HEK293 (cell line): ENCODE data around the gene ARNT2.

Experiments
- CTCF ChIP-seq: fragments of 450-650 bp; formaldehyde crosslinking; IDR thresholded peaks from 2 replicates; pipeline ENCODE4 v1.5.1; 2016; ENCODE audit warnings: missing biosample characterization, missing genetic modification characterization
- ZIC2 ChIP-seq: fragments of 450-650 bp; formaldehyde crosslinking; IDR thresholded peaks from 2 replicates; pipeline ENCODE4 v1.5.1; 2016; ENCODE audit warnings: missing biosample characterization, missing genetic modification characterization
- ZNF23 ChIP-seq: fragments of 450-650 bp; formaldehyde crosslinking; IDR thresholded peaks from 2 replicates; pipeline ENCODE4 v1.5.1; 2016; ENCODE audit warnings: missing biosample characterization, missing genetic modification characterization, borderline replicate concordance
- ZNF280D ChIP-seq: fragments of 450-650 bp; formaldehyde crosslinking; IDR thresholded peaks from 2 replicates; pipeline ENCODE4 v1.5.1; 2016; ENCODE audit warnings: missing biosample characterization, missing genetic modification characterization
- ZNF324 ChIP-seq: fragments of 450-650 bp; formaldehyde crosslinking; IDR thresholded peaks from 2 replicates; pipeline ENCODE4 v1.5.1; 2016; ENCODE audit warnings: missing biosample characterization, missing genetic modification characterization

- no peak for TF ChIP-seq ZNF23 (tag by site-specific recombination)
- no peak for TF ChIP-seq ZNF324 (tag by site-specific recombination)
- no peak for TF ChIP-seq CTCF (tag by site-specific recombination)
- no peak for TF ChIP-seq ZNF280D (tag by site-specific recombination)
- no peak for TF ChIP-seq ZIC2
Observed at GRCh38 chr15:80479191-80479590, 75.0 kb downstream of the ARNT2 start.
